ENCODE data around the gene P2RX4.

P2RX4 gene

DNA sequence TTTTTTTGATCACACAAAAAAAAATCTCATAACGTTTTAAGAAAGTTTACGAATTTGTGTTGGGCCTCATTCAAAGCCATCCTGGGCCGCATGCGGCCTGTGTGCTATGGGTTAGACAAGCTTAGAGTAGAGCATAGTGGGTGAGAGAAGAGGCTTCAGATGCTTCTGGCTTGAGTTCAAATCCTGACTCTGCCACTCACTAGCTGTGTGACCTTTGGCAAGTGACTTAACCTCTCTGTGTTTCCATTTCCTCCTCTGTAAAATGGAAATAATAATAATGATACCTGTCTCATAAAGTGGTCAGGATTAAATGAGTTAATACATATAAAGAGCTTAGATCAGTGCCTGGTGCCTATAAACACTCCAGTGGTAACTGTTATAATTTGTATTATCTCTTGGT is 6.2 kb downstream of the P2RX4 start:
- Histone ChIP-seq H3K36me3 (no peaks in the 10 kb centered on the region), H3K4me1 (peaks cover 8% of the 10 kb centered on the region), H3K9me3 (no peaks in the 10 kb centered on the region), H3K4me3 (ENCODE audit: low read depth, low read length) (no peak overlapping the region), H3K27me3 (no peaks in the 10 kb centered on the region)
- TF ChIP-seq, protein P1, sequence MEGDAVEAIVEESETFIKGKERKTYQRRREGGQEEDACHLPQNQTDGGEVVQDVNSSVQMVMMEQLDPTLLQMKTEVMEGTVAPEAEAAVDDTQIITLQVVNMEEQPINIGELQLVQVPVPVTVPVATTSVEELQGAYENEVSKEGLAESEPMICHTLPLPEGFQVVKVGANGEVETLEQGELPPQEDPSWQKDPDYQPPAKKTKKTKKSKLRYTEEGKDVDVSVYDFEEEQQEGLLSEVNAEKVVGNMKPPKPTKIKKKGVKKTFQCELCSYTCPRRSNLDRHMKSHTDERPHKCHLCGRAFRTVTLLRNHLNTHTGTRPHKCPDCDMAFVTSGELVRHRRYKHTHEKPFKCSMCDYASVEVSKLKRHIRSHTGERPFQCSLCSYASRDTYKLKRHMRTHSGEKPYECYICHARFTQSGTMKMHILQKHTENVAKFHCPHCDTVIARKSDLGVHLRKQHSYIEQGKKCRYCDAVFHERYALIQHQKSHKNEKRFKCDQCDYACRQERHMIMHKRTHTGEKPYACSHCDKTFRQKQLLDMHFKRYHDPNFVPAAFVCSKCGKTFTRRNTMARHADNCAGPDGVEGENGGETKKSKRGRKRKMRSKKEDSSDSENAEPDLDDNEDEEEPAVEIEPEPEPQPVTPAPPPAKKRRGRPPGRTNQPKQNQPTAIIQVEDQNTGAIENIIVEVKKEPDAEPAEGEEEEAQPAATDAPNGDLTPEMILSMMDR (IDR thresholded peaks at IDR 0.05; ENCODE audit: low read depth, low read length), result no peak
- no peak for DNase-seq

DNA sequence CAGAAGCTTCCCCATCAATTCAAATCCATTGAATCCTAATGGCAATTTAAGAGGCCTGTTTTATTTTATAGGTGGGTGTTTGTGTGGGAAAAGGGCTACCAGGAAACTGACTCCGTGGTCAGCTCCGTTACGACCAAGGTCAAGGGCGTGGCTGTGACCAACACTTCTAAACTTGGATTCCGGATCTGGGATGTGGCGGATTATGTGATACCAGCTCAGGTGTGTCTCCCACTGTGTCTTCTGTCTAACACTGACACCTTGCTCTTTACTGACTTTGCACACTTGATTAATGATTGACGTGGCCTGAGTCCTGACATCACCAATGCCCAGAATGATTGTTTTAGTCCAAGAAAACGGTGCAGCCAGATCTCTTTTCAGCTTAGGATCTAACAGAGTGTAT is 7.1 kb downstream of the P2RX4 start:
- Histone ChIP-seq H3K4me3 (ENCODE audit: low read depth, low read length) (no peak overlapping the region), H3K27me3 (no peaks in the 10 kb centered on the region), H3K9me3 (no peaks in the 10 kb centered on the region), H3K4me1 (peaks cover 8% of the 10 kb centered on the region), H3K36me3 (no peaks in the 10 kb centered on the region)
- TF ChIP-seq, protein P1 (IDR thresholded peaks at IDR 0.05; ENCODE audit: low read depth, low read length), result no peak
- DNase-seq, result no peak

DNA sequence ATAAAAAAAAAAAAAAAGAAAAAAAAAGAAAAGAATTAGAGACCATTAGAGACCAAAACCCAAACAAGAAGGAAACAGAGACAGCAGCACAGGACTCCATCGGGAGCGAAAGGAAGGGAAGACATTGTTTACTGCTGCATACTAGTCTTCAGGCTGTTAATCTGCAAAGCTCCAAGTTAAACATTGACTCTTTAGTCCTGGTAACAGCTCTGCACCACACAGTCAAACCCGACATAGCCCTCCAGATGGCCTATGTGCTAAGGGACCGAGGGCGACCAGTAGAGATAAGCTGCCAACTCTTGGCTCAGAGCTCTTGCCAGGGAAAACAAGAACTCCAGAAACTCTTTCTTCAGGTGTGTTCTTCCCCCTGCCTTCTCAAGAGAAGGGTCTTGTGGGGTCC is 7.8 kb downstream of the P2RX4 start:
- Histone ChIP-seq H3K9me3 (no peaks in the 10 kb centered on the region), H3K36me3 (no peaks in the 10 kb centered on the region), H3K4me3 (ENCODE audit: low read depth, low read length) (no peak overlapping the region), H3K27me3 (no peaks in the 10 kb centered on the region), H3K4me1 (peaks cover 8% of the 10 kb centered on the region)
- TF ChIP-seq, protein P1 (IDR thresholded peaks at IDR 0.05; ENCODE audit: low read depth, low read length), result no peak
- peak; percentile 41 for DNase-seq

DNA sequence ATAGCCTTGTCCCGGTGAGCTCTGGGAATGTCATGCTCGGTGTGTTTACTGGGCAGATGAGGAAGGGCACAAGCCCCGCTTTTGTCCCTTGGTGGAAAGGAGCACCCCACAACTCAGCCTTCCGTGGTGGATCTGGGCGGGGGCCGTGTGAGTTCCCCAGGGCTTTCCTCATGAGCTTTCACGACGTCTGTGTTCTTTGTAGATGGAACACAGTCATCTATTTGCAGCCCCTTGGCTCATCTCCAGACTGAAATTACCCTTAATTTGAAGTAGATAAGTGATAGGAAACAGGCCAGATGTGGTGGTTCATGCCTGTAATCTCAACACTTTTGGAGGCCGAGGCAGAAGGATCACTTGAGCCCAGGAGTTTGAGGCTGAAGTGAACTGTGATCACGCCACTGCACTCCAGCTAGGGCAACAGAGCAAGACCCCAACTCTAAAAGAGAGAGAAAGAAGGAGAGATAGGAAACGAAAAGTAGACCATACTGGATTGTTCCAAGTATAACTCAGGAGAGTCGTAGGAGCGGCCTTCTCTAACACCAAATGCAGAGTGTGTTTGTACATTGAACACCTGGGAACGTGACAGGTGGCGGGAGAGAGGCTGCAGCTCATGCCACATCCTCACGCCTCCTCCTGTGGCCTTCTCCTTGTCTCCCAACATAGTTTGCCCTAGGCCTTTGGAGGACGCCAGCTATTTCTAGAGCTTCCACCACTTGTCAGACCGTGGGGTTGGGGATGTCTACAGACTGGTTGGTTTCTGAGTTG is 8.8 kb downstream of the P2RX4 start:
- H3K27me3 ChIP-seq, result no peaks in the 10 kb centered on the region
- H3K9me3 ChIP-seq, result no peaks in the 10 kb centered on the region
- peaks cover 8% of the 10 kb centered on the region for H3K4me1 ChIP-seq
- H3K36me3 ChIP-seq, result no peaks in the 10 kb centered on the region
- TF ChIP-seq, protein P1 (IDR thresholded peaks at IDR 0.05; ENCODE audit: low read depth, low read length), result no peak
- DNase-seq, result peak; percentile 56
- no peak overlapping the region for H3K4me3 ChIP-seq (ENCODE audit: low read depth, low read length)

DNA sequence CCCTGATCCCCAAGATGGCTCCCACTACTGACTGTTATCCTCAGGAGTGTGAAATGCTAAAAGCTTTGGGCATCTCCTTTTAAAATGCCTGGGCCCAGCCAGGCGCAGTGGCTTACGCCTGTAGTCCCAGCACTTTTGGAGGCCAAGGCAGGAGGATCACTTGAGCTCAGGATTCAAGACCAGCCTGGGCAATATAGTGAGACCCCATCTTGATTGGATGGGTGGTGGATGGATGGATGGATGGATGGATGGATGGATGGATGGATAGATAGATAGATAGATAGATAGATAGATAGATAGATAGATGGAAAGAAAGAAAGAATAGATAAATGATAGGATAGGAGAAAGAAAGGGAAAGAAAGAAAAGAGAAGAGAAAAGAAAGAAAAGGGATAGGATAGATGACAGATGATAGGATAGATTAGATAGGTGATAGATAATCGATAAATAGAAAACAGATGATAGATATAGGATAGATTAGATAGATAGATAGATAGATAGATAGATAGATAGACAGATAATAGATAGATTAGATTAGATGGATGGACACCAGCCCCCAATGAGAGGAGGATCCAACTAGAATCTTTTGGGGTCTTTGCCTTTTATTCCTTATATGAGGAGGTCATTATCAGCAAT is 9.5 kb downstream of the P2RX4 start:
- TF ChIP-seq, protein P1 (IDR thresholded peaks at IDR 0.05; ENCODE audit: low read depth, low read length), result no peak
- no peak for DNase-seq
- no peak overlapping the region for H3K4me3 ChIP-seq (ENCODE audit: low read depth, low read length)
- H3K9me3 ChIP-seq, result no peaks in the 10 kb centered on the region
- no peaks in the 10 kb centered on the region for H3K36me3 ChIP-seq
- no peaks in the 10 kb centered on the region for H3K27me3 ChIP-seq
- H3K4me1 ChIP-seq, result peaks cover 8% of the 10 kb centered on the region

DNA sequence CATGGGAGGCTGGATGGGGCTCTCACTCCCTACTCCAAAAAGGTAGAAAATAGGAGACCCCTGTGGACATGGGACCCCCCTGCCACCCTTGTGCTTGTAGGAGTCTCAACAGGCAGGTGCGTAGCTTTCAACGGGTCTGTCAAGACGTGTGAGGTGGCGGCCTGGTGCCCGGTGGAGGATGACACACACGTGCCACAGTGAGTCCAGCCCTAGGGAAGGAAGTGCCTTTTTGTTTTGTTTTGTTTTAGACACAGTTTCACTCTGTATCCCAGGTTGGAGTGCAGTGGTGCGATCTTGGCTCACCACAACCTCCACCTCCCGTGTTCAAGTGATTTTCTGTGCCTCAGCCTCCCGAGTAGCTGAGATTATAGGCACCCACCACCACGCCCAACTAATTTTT is 12.9 kb downstream of the P2RX4 start:
- H3K9me3 ChIP-seq, result no peaks in the 10 kb centered on the region
- TF ChIP-seq, protein P1 (IDR thresholded peaks at IDR 0.05; ENCODE audit: low read depth, low read length), result no peak
- H3K4me1 ChIP-seq, result peaks cover 7% of the 10 kb centered on the region
- no peak overlapping the region for H3K4me3 ChIP-seq (ENCODE audit: low read depth, low read length)
- no peaks in the 10 kb centered on the region for H3K36me3 ChIP-seq
- H3K27me3 ChIP-seq, result no peaks in the 10 kb centered on the region
- no peak for DNase-seq
